ENCODE data around the gene THSD1.

Gene THSD1

DNA sequence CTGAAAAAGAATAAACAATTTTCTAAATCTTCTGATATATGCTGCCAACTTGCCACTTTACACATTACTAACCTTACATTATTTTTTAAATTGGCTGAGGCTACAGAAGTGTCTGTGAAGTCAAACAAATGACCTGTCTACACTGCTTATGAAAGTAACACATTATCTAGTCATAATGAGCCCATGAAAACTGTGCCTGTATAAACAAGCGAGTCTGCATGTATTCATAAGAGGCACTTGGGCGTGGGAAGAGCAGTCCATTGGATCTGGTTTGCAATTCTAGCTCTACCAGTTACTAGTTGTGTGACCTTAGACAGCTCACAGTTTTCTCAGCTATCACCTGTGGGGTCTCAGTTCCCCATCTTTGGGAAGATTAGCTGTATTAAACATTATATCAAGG is 41.4 kb upstream of the THSD1 start:
- Mint-ChIP-seq H3K9me3 (no peaks in the 10 kb centered on the region), H3K27me3 (ENCODE audit: low read depth) (no peaks in the 10 kb centered on the region), H3K4me1 (peaks cover 18% of the 10 kb centered on the region), H3K36me3 (ENCODE audit: low read depth) (peaks cover 11% of the 10 kb centered on the region), H3K27ac (no peak overlapping the region), H3K4me3 (no peak overlapping the region)
- TF ChIP-seq, protein P1, sequence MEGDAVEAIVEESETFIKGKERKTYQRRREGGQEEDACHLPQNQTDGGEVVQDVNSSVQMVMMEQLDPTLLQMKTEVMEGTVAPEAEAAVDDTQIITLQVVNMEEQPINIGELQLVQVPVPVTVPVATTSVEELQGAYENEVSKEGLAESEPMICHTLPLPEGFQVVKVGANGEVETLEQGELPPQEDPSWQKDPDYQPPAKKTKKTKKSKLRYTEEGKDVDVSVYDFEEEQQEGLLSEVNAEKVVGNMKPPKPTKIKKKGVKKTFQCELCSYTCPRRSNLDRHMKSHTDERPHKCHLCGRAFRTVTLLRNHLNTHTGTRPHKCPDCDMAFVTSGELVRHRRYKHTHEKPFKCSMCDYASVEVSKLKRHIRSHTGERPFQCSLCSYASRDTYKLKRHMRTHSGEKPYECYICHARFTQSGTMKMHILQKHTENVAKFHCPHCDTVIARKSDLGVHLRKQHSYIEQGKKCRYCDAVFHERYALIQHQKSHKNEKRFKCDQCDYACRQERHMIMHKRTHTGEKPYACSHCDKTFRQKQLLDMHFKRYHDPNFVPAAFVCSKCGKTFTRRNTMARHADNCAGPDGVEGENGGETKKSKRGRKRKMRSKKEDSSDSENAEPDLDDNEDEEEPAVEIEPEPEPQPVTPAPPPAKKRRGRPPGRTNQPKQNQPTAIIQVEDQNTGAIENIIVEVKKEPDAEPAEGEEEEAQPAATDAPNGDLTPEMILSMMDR (IDR thresholded peaks at IDR 0.05; ENCODE audit: unreplicated experiment in 3 of 3): no peak

GRCh38 chr13:52446265-52446664 is 40.3 kb upstream of the THSD1 start:
- no peak overlapping the region for H3K4me3 Mint-ChIP-seq
- H3K27ac Mint-ChIP-seq: no peak overlapping the region
- peaks cover 15% of the 10 kb centered on the region for H3K4me1 Mint-ChIP-seq
- no peaks in the 10 kb centered on the region for H3K9me3 Mint-ChIP-seq
- H3K27me3 Mint-ChIP-seq (ENCODE audit: low read depth): no peaks in the 10 kb centered on the region
- TF ChIP-seq, protein P1 (IDR thresholded peaks at IDR 0.05; ENCODE audit: unreplicated experiment in 3 of 3): no peak
- H3K36me3 Mint-ChIP-seq (ENCODE audit: low read depth): peaks cover 17% of the 10 kb centered on the region

DNA sequence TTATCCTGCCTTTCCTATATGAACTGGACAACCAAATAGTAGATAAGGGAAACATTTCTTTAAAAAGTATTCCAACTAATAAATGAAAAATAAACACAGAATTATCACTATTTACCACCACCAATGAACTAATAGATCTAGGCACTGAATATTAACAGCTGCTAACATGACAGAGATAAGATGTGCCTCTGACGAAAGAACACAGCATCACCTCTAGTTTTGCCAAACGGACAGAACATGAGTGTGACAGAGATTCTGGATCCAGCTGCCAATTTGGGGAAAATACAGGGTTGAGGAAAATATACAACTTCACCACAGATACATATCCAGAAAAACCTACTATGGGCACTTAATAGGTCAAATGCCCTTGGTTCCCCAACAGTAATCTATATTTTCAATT is 26.5 kb upstream of the THSD1 start:
- Mint-ChIP-seq H3K4me3 (no peak overlapping the region), H3K36me3 (ENCODE audit: low read depth) (peaks cover 64% of the 10 kb centered on the region), H3K27ac (no peak overlapping the region), H3K4me1 (no peaks in the 10 kb centered on the region), H3K9me3 (no peaks in the 10 kb centered on the region), H3K27me3 (ENCODE audit: low read depth) (no peaks in the 10 kb centered on the region)
- TF ChIP-seq, protein P1 (IDR thresholded peaks at IDR 0.05; ENCODE audit: unreplicated experiment in 3 of 3): no peak

DNA sequence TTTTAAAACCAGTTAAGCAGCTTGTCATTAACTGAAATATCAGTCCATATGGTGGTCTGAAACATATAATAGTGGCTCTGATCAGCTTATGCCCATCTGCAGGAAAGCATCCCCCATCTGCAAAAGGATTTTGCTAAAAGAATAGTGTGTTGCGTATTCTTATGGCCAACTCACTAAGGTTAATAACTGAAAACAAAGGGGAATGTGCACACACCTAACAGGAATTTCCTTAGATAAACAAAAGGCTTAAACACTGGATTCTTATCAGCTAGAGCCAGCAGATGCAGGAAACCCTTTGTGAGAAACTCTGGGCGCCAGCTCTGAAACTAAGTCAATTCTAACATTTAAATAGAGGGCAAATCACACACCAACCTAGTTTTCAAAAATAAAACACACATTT is 22.3 kb upstream of the THSD1 start:
- Mint-ChIP-seq H3K36me3 (ENCODE audit: low read depth) (peaks cover 59% of the 10 kb centered on the region), H3K9me3 (no peaks in the 10 kb centered on the region), H3K27ac (no peak overlapping the region), H3K4me3 (no peak overlapping the region), H3K27me3 (ENCODE audit: low read depth) (no peaks in the 10 kb centered on the region), H3K4me1 (no peaks in the 10 kb centered on the region)
- TF ChIP-seq, protein P1 (IDR thresholded peaks at IDR 0.05; ENCODE audit: unreplicated experiment in 3 of 3): no peak

GRCh38 chr13:52421216-52421615 is 15.2 kb upstream of the THSD1 start:
- no peaks in the 10 kb centered on the region for H3K27me3 Mint-ChIP-seq (ENCODE audit: low read depth)
- no peaks in the 10 kb centered on the region for H3K9me3 Mint-ChIP-seq
- TF ChIP-seq, protein P1 (IDR thresholded peaks at IDR 0.05; ENCODE audit: unreplicated experiment in 3 of 3): no peak
- peaks cover 74% of the 10 kb centered on the region for H3K36me3 Mint-ChIP-seq (ENCODE audit: low read depth)
- no peak overlapping the region for H3K4me3 Mint-ChIP-seq
- no peaks in the 10 kb centered on the region for H3K4me1 Mint-ChIP-seq
- no peak overlapping the region for H3K27ac Mint-ChIP-seq

DNA sequence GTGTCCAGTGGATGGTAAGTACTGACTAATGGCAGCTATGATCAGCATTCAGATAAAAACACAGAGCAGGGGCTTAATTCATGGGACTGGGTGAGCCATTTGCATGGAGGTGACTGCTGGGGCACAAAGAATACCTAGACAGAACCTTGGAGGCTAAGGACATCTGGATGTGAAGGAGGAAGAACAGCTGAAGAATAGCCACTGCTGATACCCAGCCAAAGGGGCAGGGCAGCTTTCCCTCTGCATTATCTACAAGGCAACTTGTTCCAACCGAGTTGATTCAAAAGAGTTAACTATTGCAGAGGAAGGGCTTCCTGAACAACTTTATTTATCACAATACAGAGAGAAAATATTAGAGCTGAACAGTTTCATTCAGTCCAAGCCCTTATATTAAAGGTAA is 13.1 kb upstream of the THSD1 start:
- H3K27me3 Mint-ChIP-seq (ENCODE audit: low read depth): no peaks in the 10 kb centered on the region
- peaks cover 70% of the 10 kb centered on the region for H3K36me3 Mint-ChIP-seq (ENCODE audit: low read depth)
- no peaks in the 10 kb centered on the region for H3K9me3 Mint-ChIP-seq
- H3K27ac Mint-ChIP-seq: no peak overlapping the region
- no peak overlapping the region for H3K4me3 Mint-ChIP-seq
- H3K4me1 Mint-ChIP-seq: no peaks in the 10 kb centered on the region
- TF ChIP-seq, protein P1 (IDR thresholded peaks at IDR 0.05; ENCODE audit: unreplicated experiment in 3 of 3): no peak
